Subcutaneous abdominal adipose tissue (tissue), 5 donors: ENCODE data around the gene ABO.
"Not testable (repeated sequence)": the region's sequence is repeated elsewhere in the genome, so short reads cannot be mapped to it uniquely, and the experiment has no call there.

Experiments used
- H3K27ac ChIP-seq: one replicate; pipeline ENCODE4 v1.7.0; 2013; ENCODE audit warnings: low read depth, mild to moderate bottlenecking, inconsistent platforms, low read length, moderate library complexity
- H3K27me3 ChIP-seq, 5 donors: one replicate each; pipeline ENCODE4 v1.7.0; 2013; ENCODE audit warnings: low read length in 5 of 5, inconsistent platforms in 1 of 5; ENCODE audit not compliant: control insufficient read depth in 5 of 5, insufficient read depth in 4 of 5
- H3K36me3 ChIP-seq, 5 donors: one replicate each; pipeline ENCODE4 v1.7.0; 2013; ENCODE audit warnings: low read length in 5 of 5; ENCODE audit not compliant: control insufficient read depth in 5 of 5, insufficient read depth in 5 of 5
- H3K4me1 ChIP-seq, 5 donors: one replicate each; pipeline ENCODE4 v1.7.0; 2013; ENCODE audit warnings: low read length in 5 of 5, mild to moderate bottlenecking in 3 of 5, moderate library complexity in 1 of 5; ENCODE audit not compliant: control insufficient read depth in 5 of 5, insufficient read depth in 5 of 5
- H3K4me3 ChIP-seq, 5 donors: one replicate each; pipeline ENCODE4 v1.7.0; 2013; ENCODE audit warnings: low read length in 5 of 5, low read depth in 1 of 5
- H3K9ac ChIP-seq, 5 donors: one replicate each; pipeline ENCODE4 v1.7.0; 2013; ENCODE audit warnings: low read length in 5 of 5, mild to moderate bottlenecking in 4 of 5, moderate library complexity in 3 of 5
- H3K9me3 ChIP-seq, 5 donors: one replicate each; pipeline ENCODE4 v1.7.0; 2013; ENCODE audit warnings: low read length in 5 of 5; ENCODE audit not compliant: control insufficient read depth in 5 of 5
- donor health status: healthy.
- donor health status: healthy.
- donor health status: healthy.
- donor health status: healthy.
- donor health status: healthy.

Gene ABO

GRCh38 chr9:133275105-133276000 lies at the start of gene ABO:
TSS of gene ABO (minus strand) at chr9:133275201.
- Histone ChIP-seq H3K9ac (peak within 1 kb of the TSS in 3 of 5 donors; percentile 51 to 64 (median 56)), H3K36me3 (no peaks in the 10 kb centered on the region), H3K4me3 (peak within 1 kb of the TSS in 3 of 5 donors; percentile 57 to 64 (median 59)), H3K27me3 (peaks cover 10 to 29% (median 15%) of the 10 kb centered on the region in 5 donors), H3K4me1 (peaks cover 0 to 11% (median 9%) of the 10 kb centered on the region in 5 donors), H3K27ac (no peak within 1 kb of the TSS), H3K9me3 (peaks cover 0 to 14% (median 11%) of the 10 kb centered on the region in 5 donors)

- Histone ChIP-seq H3K4me3 (no peak overlapping the region), H3K27me3 (peaks cover 0 to 6% (median 3%) of the 10 kb centered on the region in 5 donors), H3K4me1 (no peaks in the 10 kb centered on the region), H3K9me3 (no peaks in the 10 kb centered on the region), H3K9ac (no peak overlapping the region), H3K36me3 (no peaks in the 10 kb centered on the region), H3K27ac (no peak overlapping the region)
Measured at GRCh38 chr9:133323991-133324703, 49.1 kb upstream of the ABO start.

GRCh38 chr9:133323211-133323610 lies 48.2 kb upstream of the ABO start:
- Histone ChIP-seq H3K9ac (no peak overlapping the region), H3K27ac (no peak overlapping the region), H3K27me3 (peaks cover 0 to 6% (median 3%) of the 10 kb centered on the region in 5 donors), H3K36me3 (no peaks in the 10 kb centered on the region), H3K9me3 (no peaks in the 10 kb centered on the region), H3K4me3 (no peak overlapping the region), H3K4me1 (no peaks in the 10 kb centered on the region)

GRCh38 chr9:133322701-133323100 lies 47.7 kb upstream of the ABO start:
- Histone ChIP-seq H3K27me3 (peaks cover 0 to 6% (median 3%) of the 10 kb centered on the region in 5 donors), H3K9me3 (no peaks in the 10 kb centered on the region), H3K27ac (no peak overlapping the region), H3K36me3 (no peaks in the 10 kb centered on the region), H3K4me1 (no peaks in the 10 kb centered on the region), H3K9ac (no peak overlapping the region), H3K4me3 (no peak overlapping the region)

GRCh38 chr9:133321411-133321935 lies 46.5 kb upstream of the ABO start:
- H3K4me1 ChIP-seq: no peaks in the 10 kb centered on the region
- no peaks in the 10 kb centered on the region for H3K36me3 ChIP-seq
- H3K9me3 ChIP-seq: no peaks in the 10 kb centered on the region
- H3K4me3 ChIP-seq: no peak overlapping the region
- H3K27ac ChIP-seq: no peak overlapping the region
- peaks cover 0 to 6% (median 3%) of the 10 kb centered on the region in 5 donors for H3K27me3 ChIP-seq
- no peak overlapping the region for H3K9ac ChIP-seq

- Histone ChIP-seq H3K27ac (no peak overlapping the region), H3K9me3 (no peaks in the 10 kb centered on the region), H3K27me3 (peaks cover 0 to 6% (median 3%) of the 10 kb centered on the region in 5 donors), H3K4me3 (no peak overlapping the region), H3K36me3 (no peaks in the 10 kb centered on the region), H3K4me1 (no peaks in the 10 kb centered on the region), H3K9ac (no peak overlapping the region)
Measured at GRCh38 chr9:133320421-133320881, 45.5 kb upstream of the ABO start.

GRCh38 chr9:133317551-133317950 lies 42.5 kb upstream of the ABO start:
- not testable (repeated sequence) for H3K27me3 ChIP-seq, H3K9me3 ChIP-seq, H3K36me3 ChIP-seq, H3K9ac ChIP-seq, H3K27ac ChIP-seq, H3K4me3 ChIP-seq, H3K4me1 ChIP-seq

- H3K36me3 ChIP-seq: no peaks in the 10 kb centered on the region
- no peaks in the 10 kb centered on the region for H3K4me1 ChIP-seq
- no peak overlapping the region for H3K4me3 ChIP-seq
- peaks cover 0 to 4% (median 0%) of the 10 kb centered on the region in 5 donors for H3K27me3 ChIP-seq
- H3K9me3 ChIP-seq: no peaks in the 10 kb centered on the region
- H3K27ac ChIP-seq: no peak overlapping the region
- no peak overlapping the region for H3K9ac ChIP-seq
Measured at GRCh38 chr9:133315997-133316396, 41.0 kb upstream of the ABO start.

- Histone ChIP-seq H3K4me1 (no peaks in the 10 kb centered on the region), H3K27ac (no peak overlapping the region), H3K4me3 (no peak overlapping the region), H3K36me3 (no peaks in the 10 kb centered on the region), H3K27me3 (peaks cover 0 to 13% (median 6%) of the 10 kb centered on the region in 5 donors), H3K9ac (no peak overlapping the region), H3K9me3 (no peaks in the 10 kb centered on the region)
Measured at GRCh38 chr9:133309608-133310007, 34.6 kb upstream of the ABO start.

GRCh38 chr9:133307301-133307700 lies 32.3 kb upstream of the ABO start:
- no peak overlapping the region for H3K9ac ChIP-seq
- H3K27me3 ChIP-seq: peaks cover 0 to 20% (median 12%) of the 10 kb centered on the region in 5 donors
- H3K9me3 ChIP-seq: no peaks in the 10 kb centered on the region
- H3K4me1 ChIP-seq: no peaks in the 10 kb centered on the region
- no peak overlapping the region for H3K4me3 ChIP-seq
- no peaks in the 10 kb centered on the region for H3K36me3 ChIP-seq
- H3K27ac ChIP-seq: no peak overlapping the region
